Karpas-422 (cell line): ENCODE data around the gene CBARP. TPM values are rescaled to one million over a fixed set of nuclear protein-coding genes. Genes with fewer than 3 reads are reported as not detected.
"Not testable (repeated sequence)": the region's sequence is repeated elsewhere in the genome, so short reads cannot be mapped to it uniquely, and the experiment has no call there.

Experiments
- DNase-seq: peaks from one replicate; pipeline ENCODE4 v3.0.0-alpha.2; 2015
- H2AFZ ChIP-seq: fragments of 200-600 bp; sonication (generic); 2 replicates; pipeline ENCODE4 v1.6.1; 2014; ENCODE audit warnings: antibody characterized with exemption, low read length, mixed read lengths
- H3K27ac ChIP-seq: fragments of 200-600 bp; sonication (generic); 2 replicates; pipeline ENCODE4 v1.5.1; 2014; ENCODE audit warnings: mild to moderate bottlenecking, low read length, moderate library complexity
- H3K27me3 ChIP-seq: fragments of 200-600 bp; sonication (generic); 2 replicates; pipeline ENCODE4 v1.6.1; 2014; ENCODE audit warnings: low read length, mixed read lengths
- H3K36me3 ChIP-seq: fragments of 200-600 bp; sonication (generic); 2 replicates; pipeline ENCODE4 v1.6.1; 2014; ENCODE audit warnings: low read length, mixed read lengths; ENCODE audit not compliant: insufficient read depth
- H3K4me1 ChIP-seq: fragments of 200-600 bp; sonication (generic); 2 replicates; pipeline ENCODE4 v1.6.1; 2014; ENCODE audit warnings: mild to moderate bottlenecking, low read length, mixed read lengths
- H3K4me2 ChIP-seq: fragments of 200-600 bp; sonication (generic); 2 replicates; pipeline ENCODE4 v1.6.1; 2014; ENCODE audit warnings: low read length, low read depth, mild to moderate bottlenecking; ENCODE audit not compliant: poor library complexity, severe bottlenecking
- H3K4me3 ChIP-seq: fragments of 200-600 bp; sonication (generic); 2 replicates; pipeline ENCODE4 v1.5.1; 2014; ENCODE audit warnings: mild to moderate bottlenecking, antibody characterized with exemption, low read length, mixed read lengths
- H3K79me2 ChIP-seq: fragments of 200-600 bp; sonication (generic); 2 replicates; pipeline ENCODE4 v1.6.1; 2014; ENCODE audit warnings: mild to moderate bottlenecking, low read length, mixed read lengths
- H3K9ac ChIP-seq: fragments of 200-600 bp; sonication (generic); 2 replicates; pipeline ENCODE4 v1.6.0; 2014; ENCODE audit warnings: low read length
- H3K9me2 ChIP-seq: fragments of 200-600 bp; sonication (generic), shearing (Covaris generic); replicated peaks from 2 replicates; pipeline ENCODE4 v1.6.0; 2014; ENCODE audit warnings: mild to moderate bottlenecking, low read length, moderate library complexity; ENCODE audit not compliant: insufficient read depth
- H3K9me3 ChIP-seq: fragments of 300-700, 200-600 bp; sonication (generic); 2 replicates; pipeline ENCODE4 v1.6.1; 2014; ENCODE audit warnings: low read length, mixed read lengths
- H4K20me1 ChIP-seq: fragments of 200-600 bp; sonication (generic); 2 replicates; pipeline ENCODE4 v1.6.1; 2014; ENCODE audit warnings: mild to moderate bottlenecking, antibody characterized with exemption, low read length, low read depth; ENCODE audit not compliant: insufficient read depth
- total RNA-seq: library from RNA; depleted of rRNA; stranded (reverse); fragments of >200 nt; shearing (Covaris generic); gene quantifications from 2 replicates; pipeline ENCODE4 v1.2.3, GENCODE V29; 2014; ENCODE audit warnings: low replicate concordance

CBARP gene
- total RNA-seq, 1 experiment from 2014 or later, result 1.6 TPM

DNA sequence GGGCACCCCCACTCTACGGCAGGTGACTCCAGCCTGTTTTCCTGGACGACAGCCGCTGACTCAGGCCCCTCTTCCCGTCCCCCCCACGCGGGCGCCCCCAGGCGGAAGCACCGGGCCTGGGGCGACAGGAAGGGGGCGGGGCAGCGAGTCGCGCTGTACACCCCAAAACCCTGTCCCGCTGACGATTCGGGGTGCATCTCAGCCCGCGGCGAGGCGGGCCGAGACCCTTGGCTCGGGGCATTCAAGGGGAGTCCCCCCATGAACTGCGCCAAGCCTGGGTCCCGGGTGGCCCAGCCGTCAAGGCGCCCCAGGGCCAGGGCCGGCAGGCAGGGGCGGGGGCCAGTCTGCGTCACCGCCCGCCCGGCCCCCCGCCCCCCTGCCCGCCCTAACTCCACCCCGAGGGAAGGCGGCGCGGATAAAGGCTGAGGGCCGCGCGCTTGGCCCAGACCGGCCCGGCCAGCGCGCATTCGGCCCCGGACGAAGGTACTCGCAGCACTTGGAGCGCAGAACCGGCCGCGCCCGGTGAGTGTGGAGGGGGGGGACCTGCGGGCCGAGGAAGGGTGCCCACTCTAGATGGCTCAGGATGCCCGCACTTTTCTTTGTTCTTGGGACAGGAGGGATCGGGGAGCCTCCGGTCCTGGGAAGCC is 10.5 kb upstream of the CBARP start, which contains the start of gene MIDN:
MIDN (plus strand) TSS at position 445 of the 647 bp plus-strand sequence. CDS start 1,714 bp downstream, outside the sequence.
- peak within 1 kb of the TSS; percentile 89 for H3K27ac ChIP-seq
- H2AFZ ChIP-seq, result no peak within 1 kb of the TSS
- H3K9me2 ChIP-seq, result no peaks in the 10 kb centered on the region
- peaks cover 57% of the 10 kb centered on the region for H3K4me1 ChIP-seq
- peaks cover 4% of the 10 kb centered on the region for H3K36me3 ChIP-seq
- DNase-seq, result peak; percentile 92
- H3K27me3 ChIP-seq, result no peaks in the 10 kb centered on the region
- H3K4me3 ChIP-seq, result peak within 1 kb of the TSS; percentile 86
- peaks cover 23% of the 10 kb centered on the region for H3K79me2 ChIP-seq
- peak within 1 kb of the TSS; percentile 80 for H3K4me2 ChIP-seq
- peak within 1 kb of the TSS; percentile 89 for H3K9ac ChIP-seq
- H3K9me3 ChIP-seq, result no peaks in the 10 kb centered on the region
- H4K20me1 ChIP-seq, result peaks cover 8% of the 10 kb centered on the region; the same call in 1 of the 2 replicates

DNA sequence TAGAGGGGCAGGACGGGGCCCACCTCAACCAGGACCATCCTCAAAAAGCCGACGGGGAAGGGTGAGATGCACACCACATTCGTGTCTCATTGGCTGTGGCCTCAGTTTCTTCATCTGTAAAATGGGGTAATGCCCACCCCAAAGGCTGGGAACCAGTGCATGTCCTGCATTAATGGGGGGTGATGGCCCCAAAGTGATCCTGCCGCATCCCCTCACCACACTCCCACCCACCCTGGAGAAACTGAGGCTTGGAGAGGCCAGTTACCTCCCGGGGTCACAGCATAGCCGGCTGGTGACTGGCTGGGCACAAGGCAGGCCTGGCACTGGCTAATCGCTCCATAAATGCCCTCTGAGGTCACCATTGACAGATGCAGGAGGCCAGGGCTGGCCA is 9.9 kb upstream of the CBARP start:
- Histone ChIP-seq H3K27ac (peak overlapping the region; percentile 89; the same call in 1 of the 2 replicates), H3K4me3 (peak overlapping the region; percentile 86; the same call in 1 of the 2 replicates), H2AFZ (no peak overlapping the region), H3K9me2 (no peaks in the 10 kb centered on the region), H3K36me3 (peaks cover 2% of the 10 kb centered on the region; the same call in 1 of the 2 replicates), H3K4me1 (peaks cover 57% of the 10 kb centered on the region), H3K27me3 (no peaks in the 10 kb centered on the region), H3K79me2 (peaks cover 26% of the 10 kb centered on the region), H3K9ac (peak overlapping the region; percentile 89), H3K4me2 (peak overlapping the region; percentile 80), H4K20me1 (peaks cover 6% of the 10 kb centered on the region; the same call in 1 of the 2 replicates), H3K9me3 (no peaks in the 10 kb centered on the region)
- no peak for DNase-seq

DNA sequence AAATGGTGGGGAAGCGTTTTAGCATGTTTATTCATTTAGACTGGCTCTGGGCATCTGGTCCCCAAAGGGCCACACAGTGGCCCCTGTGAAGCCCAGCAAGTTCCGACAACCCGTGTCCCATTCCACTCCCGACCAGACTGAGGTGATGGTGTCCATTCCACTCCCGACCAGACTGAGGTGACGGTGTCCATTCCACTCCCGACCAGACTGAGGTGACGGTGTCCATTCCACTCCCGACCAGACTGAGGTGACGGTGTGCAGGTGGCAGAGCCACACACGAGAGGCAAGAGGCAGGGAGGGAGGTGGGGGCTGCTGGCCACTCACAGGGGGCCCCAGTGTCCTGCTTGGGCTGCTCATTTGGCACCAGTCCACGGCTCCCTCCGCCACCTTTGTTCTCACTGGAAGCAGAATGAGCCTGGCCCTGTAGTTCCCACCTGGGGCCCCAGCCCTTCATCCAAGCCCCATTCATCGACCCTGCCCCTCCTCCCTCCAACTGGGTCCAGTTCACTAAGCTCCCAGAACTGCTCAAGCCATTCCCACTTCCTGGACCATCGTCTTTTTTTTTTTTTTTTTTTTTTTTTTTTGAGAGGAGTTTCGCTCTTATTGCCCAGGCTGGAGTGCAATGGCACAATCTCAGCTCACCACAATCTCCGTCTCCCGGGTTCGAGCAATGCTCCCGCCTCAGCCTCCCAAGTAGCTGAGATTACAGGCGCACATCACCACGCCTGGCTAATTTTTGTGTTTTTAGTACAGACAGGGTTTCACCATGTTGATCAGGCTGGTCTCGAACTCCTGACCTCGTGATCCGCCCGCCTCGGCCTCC is 8.7 kb upstream of the CBARP start:
- not testable (repeated sequence) for H2AFZ ChIP-seq, H3K9me3 ChIP-seq, H3K36me3 ChIP-seq, H4K20me1 ChIP-seq, H3K27me3 ChIP-seq, H3K9me2 ChIP-seq, DNase-seq, H3K4me3 ChIP-seq
- Histone ChIP-seq H3K27ac (peak overlapping the region; percentile 89), H3K9ac (peak overlapping the region; percentile 100; the same call in 1 of the 2 replicates), H3K4me1 (peaks cover 50% of the 10 kb centered on the region), H3K79me2 (peaks cover 30% of the 10 kb centered on the region), H3K4me2 (peak overlapping the region; percentile 94)

DNA sequence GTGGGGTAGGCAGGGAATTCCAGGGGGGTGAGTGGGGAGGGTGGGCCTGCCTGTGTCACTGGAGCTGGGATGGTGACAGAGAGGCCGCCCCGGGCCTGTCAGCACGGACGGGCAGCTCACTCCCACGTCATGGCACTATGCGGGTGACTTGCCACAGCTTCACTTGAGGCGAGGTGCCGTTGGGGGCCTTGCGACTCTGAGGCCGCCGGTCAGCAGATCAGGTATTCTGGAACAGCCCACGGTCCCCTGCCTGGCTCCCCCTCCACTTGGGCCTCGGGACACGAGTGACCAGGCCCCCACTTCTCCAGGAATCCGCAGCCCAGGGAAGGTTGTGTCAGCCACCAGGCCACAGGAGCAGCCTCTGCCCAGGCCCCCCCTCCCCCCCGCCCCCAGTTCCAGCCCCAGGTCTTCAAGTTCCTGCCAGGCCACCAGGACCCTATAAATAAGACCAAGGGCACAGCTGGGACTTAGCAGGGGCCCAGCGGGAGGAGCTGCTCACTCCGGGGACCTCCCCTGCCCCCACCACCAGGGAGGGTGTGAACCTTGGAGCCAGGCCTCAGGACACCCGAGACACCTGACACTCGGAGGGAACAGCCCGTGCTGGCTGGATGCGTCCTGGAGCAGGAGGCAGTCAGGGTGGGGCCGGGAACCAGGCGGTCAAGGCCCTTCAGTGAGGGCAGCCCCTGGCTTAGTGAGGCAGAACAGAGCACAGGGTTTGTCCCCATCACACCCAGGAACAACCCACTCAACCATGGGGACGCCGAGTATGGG is 7.9 kb upstream of the CBARP start:
- no peaks in the 10 kb centered on the region for H3K27me3 ChIP-seq

DNA sequence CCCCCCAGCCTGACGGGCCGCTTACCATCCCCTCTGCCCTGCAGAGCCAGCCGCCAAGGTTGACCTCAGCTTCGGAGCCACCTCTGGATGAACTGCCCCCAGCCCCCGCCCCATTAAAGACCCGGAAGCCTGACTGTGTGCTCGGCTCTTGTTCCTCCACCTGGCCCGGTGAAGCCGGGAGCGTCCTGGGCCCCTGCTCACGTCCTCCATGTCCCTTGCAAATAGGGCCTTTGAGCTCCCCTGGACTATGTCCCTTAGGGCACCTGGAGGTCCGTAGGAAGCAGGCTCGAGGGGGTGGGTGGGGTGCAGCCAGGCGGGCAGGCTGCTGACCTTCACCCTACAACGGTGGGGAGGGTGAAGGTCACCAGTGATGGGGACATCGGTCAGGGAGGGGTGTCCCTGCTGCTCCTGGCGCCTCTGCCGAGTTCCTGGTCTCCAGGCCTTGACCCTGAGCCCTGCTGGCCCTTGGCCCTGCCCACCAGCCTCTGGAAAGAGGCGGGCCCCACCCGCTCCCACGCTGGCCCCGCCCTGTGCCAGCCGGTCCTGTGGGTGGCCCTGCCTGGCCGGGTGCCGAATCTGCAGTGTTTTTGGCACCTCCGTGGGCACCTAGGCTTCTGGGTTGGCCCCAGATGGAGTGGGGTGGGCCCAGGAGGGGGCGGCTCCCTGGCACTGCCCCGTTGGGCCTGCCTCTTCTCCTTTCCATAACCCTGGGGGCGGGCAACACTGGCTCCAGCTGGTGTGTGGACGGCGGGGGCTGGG is 7.1 kb upstream of the CBARP start:
- peak overlapping the region; percentile 100 for H3K4me3 ChIP-seq
- H3K27me3 ChIP-seq, result no peaks in the 10 kb centered on the region
- H2AFZ ChIP-seq, result no peak overlapping the region
- H3K27ac ChIP-seq, result peak overlapping the region; percentile 89
- H3K9me3 ChIP-seq, result no peaks in the 10 kb centered on the region
- no peak for DNase-seq
- peaks cover 55% of the 10 kb centered on the region for H3K4me1 ChIP-seq
- no peaks in the 10 kb centered on the region; the same call in 1 of the 2 replicates for H3K36me3 ChIP-seq
- H3K9me2 ChIP-seq, result no peaks in the 10 kb centered on the region
- H3K79me2 ChIP-seq, result peaks cover 21% of the 10 kb centered on the region
- peak overlapping the region; percentile 100 for H3K9ac ChIP-seq
- peaks cover 8% of the 10 kb centered on the region; the same call in 1 of the 2 replicates for H4K20me1 ChIP-seq
- H3K4me2 ChIP-seq, result peak overlapping the region; percentile 94

More for the DNA sequence above, 7.9 kb upstream of the CBARP start:
- peak overlapping the region; percentile 100 for H3K9ac ChIP-seq
- H3K4me2 ChIP-seq, result peak overlapping the region; percentile 94
- H3K79me2 ChIP-seq, result peaks cover 23% of the 10 kb centered on the region
- peak overlapping the region; percentile 100 for H3K4me3 ChIP-seq
- no peaks in the 10 kb centered on the region; the same call in 1 of the 2 replicates for H3K36me3 ChIP-seq
- peak; percentile 70 for DNase-seq
- no peak overlapping the region for H2AFZ ChIP-seq
- H3K27ac ChIP-seq, result peak overlapping the region; percentile 89
- peaks cover 53% of the 10 kb centered on the region for H3K4me1 ChIP-seq
- peaks cover 9% of the 10 kb centered on the region; the same call in 1 of the 2 replicates for H4K20me1 ChIP-seq
- H3K9me2 ChIP-seq, result no peaks in the 10 kb centered on the region
- no peaks in the 10 kb centered on the region for H3K9me3 ChIP-seq

DNA sequence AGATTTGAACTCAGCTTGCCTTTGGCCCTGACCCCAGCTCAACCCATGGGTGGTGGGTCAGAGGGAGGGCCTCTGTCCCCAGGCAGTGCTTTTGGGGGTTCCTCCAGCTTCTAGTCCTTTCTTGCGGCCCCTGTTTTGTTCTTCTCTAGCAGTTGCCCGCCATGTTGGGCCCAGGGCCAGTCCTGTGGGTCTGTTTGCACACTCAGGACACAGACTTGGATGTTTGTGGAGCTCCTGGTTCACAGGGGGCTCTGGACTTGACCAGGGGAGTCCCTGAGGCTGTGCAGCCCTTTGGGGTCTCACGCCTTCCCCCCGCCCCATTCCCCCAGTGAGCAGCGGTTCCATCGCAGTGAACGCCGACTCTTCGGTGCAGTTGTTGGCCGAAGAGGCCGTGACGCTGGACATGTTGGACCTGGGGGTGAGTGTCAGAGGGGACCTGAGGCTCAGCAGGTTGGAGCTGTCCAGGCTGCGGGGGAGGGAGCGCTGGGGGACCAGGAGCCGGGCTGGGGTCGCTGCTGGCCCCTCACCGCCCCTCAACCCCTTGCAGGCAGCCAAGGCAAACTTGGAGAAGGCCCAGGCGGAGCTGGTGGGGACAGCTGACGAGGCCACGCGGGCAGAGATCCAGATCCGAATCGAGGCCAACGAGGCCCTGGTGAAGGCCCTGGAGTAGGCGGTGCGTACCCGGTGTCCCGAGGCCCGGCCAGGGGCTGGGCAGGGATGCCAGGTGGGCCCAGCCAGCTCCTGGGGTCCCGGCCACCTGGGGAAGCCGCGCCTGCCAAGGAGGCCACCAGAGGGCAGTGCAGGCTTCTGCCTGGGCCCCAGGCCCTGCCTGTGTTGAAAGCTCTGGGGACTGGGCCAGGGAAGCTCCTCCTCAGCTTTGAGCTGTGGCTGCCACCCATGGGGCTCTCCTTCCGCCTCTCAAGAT is 6.2 kb upstream of the CBARP start:
- peak overlapping the region; percentile 94 for H3K4me2 ChIP-seq
- peaks cover 63% of the 10 kb centered on the region for H3K4me1 ChIP-seq
- H2AFZ ChIP-seq, result no peak overlapping the region
- peak overlapping the region; percentile 89 for H3K27ac ChIP-seq
- H3K9me2 ChIP-seq, result no peaks in the 10 kb centered on the region
- no peaks in the 10 kb centered on the region for H3K36me3 ChIP-seq
- peak; percentile 94 for DNase-seq
- H4K20me1 ChIP-seq, result 0 out of 2 replicates have a peak, but pooled peaks cover 6% of the 10 kb centered on the region
- peak overlapping the region; percentile 100 for H3K9ac ChIP-seq
- no peaks in the 10 kb centered on the region for H3K9me3 ChIP-seq
- no peaks in the 10 kb centered on the region for H3K27me3 ChIP-seq
- H3K79me2 ChIP-seq, result peaks cover 19% of the 10 kb centered on the region
- peak overlapping the region; percentile 100 for H3K4me3 ChIP-seq
